ENCODE measurements around the gene NTNG2. TPM values are rescaled to one million over a fixed set of nuclear protein-coding genes. Genes with fewer than 3 reads are reported as not detected.

The NTNG2 gene
- total and polyA plus RNA-seq, 7 donors, result 0.01 to 1.3 (median 0.20) TPM

DNA sequence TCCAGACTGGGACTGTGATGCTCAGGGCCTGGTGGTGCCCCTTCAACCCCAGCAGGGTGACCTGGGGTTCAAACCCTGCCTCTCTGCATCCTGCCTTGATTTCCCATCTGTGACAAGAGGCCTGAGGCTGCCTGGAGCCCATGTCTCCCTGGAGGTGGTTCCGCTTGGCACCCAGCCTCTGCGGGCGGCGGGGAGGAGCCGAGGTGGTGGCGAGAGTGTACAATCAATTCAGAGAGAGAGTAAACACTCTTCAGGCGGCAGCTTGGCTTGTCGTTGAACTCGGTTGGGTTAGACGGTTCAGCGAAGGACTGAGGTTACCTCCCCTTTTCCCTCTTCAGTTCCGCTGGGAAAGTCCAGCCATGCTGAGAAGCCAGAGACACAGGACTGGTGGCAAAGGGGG lies 39.3 kb downstream of the NTNG2 start:
- 69 to 73% (median 70%) methylated on average over 12 of the region's 12 CpGs for WGBS, 3 donors
- Histone ChIP-seq H3K4me3 (no peak overlapping the region), H3K4me1 (no peaks in the 10 kb centered on the region), H3K36me3 (ENCODE audit: insufficient read depth in 1 of 2, low read depth in 1 of 2) (no peaks in the 10 kb centered on the region), H3K27ac (no peak overlapping the region), H3K9me3 (no peaks in the 10 kb centered on the region), H3K27me3 (ENCODE audit: insufficient read depth in 3 of 3, low read length in 2 of 3) (peaks cover 0 to 21% (median 8%) of the 10 kb centered on the region in 3 donors)
- intact Hi-C loops (cut with DNase I), result no loop called here
- TF ChIP-seq, protein P1, sequence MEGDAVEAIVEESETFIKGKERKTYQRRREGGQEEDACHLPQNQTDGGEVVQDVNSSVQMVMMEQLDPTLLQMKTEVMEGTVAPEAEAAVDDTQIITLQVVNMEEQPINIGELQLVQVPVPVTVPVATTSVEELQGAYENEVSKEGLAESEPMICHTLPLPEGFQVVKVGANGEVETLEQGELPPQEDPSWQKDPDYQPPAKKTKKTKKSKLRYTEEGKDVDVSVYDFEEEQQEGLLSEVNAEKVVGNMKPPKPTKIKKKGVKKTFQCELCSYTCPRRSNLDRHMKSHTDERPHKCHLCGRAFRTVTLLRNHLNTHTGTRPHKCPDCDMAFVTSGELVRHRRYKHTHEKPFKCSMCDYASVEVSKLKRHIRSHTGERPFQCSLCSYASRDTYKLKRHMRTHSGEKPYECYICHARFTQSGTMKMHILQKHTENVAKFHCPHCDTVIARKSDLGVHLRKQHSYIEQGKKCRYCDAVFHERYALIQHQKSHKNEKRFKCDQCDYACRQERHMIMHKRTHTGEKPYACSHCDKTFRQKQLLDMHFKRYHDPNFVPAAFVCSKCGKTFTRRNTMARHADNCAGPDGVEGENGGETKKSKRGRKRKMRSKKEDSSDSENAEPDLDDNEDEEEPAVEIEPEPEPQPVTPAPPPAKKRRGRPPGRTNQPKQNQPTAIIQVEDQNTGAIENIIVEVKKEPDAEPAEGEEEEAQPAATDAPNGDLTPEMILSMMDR (IDR thresholded peaks at IDR 0.05), result no peak
- no peak for ATAC-seq
- DNase-seq, result no peak

DNA sequence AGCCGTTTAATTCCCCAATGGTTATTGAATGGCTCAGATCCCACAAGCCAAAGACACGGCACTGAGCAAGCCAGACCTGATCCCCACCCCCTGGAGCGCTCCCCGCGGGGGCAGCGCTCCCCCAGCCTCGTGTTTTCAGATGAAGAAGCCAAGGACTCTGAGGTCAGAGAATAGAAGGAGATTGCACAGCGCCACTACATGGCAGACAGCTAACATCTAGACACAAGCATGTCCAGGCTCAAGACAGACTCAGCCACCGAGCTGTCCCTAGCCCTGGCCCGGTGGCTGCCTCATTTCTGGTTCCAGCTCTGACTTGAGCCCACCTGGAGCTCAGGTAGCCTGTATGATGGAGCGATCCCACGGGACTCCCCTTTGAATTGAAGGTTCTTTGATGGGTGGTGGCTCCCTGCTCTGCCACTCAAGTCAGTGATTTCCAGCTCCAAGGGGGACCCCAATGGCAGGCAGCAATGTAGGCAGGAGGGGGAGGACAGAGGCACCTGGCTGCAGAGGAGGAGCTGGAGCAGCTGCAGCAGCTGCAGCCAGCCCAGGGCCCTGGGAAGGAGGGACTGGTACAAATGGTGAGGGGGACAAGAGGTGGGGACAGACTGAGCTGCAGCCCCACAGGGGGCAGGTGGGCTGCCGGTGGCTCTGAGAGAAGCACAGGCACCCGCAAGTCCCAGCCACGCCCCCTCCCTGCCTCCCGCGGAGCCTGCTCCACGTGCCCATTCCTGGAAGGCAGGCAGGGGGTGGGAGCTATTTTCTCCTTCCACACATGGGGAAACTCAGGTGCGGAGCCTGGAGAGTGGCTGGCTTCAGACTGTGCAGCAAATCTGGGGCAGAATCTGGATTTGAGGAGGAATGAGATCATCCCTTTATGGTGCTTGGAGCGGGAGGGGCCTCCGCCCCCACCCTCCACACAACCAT lies 40.2 kb downstream of the NTNG2 start:
- no peak overlapping the region for H3K27ac ChIP-seq
- ATAC-seq (no peak), DNase-seq (no peak)
- H3K4me1 ChIP-seq, result no peaks in the 10 kb centered on the region
- H3K4me3 ChIP-seq, result no peak overlapping the region
- intact Hi-C loops (cut with DNase I), result no loop called here
- H3K36me3 ChIP-seq (ENCODE audit: insufficient read depth in 1 of 2, low read depth in 1 of 2), result no peaks in the 10 kb centered on the region
- H3K9me3 ChIP-seq, result no peaks in the 10 kb centered on the region
- peaks cover 0 to 24% (median 8%) of the 10 kb centered on the region in 3 donors for H3K27me3 ChIP-seq (ENCODE audit: insufficient read depth in 3 of 3, low read length in 2 of 3)
- TF ChIP-seq, protein P1 (IDR thresholded peaks at IDR 0.05), result no peak
- 42 to 44% (median 44%) methylated on average over 21 of the region's 21 CpGs for WGBS, 3 donors

DNA sequence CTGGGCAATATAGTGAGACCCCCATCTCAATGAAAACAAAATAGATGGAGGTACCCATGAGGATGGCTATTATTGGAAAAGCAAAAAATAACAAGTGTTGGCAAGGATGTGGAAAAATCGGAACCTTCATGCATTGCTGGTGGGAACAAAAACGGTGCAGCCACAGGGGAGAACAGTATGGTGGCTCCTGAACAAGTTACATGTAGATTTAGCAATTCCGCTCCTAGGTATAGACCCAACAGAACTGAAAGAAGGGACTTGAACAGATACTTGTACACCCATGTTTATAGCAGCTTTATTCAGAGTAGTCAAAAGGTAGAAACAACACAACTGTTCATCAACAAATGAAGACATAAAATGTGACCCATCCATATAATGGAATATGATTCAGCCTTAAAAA lies 43.0 kb downstream of the NTNG2 start:
- no peak for DNase-seq
- TF ChIP-seq, protein P1 (IDR thresholded peaks at IDR 0.05), result no peak
- no peak for ATAC-seq
- peaks cover 0 to 28% (median 8%) of the 10 kb centered on the region in 3 donors for H3K27me3 ChIP-seq (ENCODE audit: insufficient read depth in 3 of 3, low read length in 2 of 3)
- H3K36me3 ChIP-seq (ENCODE audit: insufficient read depth in 1 of 2, low read depth in 1 of 2), result no peaks in the 10 kb centered on the region
- H3K27ac ChIP-seq, result no peak overlapping the region
- H3K4me3 ChIP-seq, result no peak overlapping the region
- H3K9me3 ChIP-seq, result no peaks in the 10 kb centered on the region
- 90 to 91% (median 91%) methylated on average over 3 of the region's 3 CpGs for WGBS, 3 donors
- H3K4me1 ChIP-seq, result no peaks in the 10 kb centered on the region
- intact Hi-C loops (cut with DNase I), result no loop called here

DNA sequence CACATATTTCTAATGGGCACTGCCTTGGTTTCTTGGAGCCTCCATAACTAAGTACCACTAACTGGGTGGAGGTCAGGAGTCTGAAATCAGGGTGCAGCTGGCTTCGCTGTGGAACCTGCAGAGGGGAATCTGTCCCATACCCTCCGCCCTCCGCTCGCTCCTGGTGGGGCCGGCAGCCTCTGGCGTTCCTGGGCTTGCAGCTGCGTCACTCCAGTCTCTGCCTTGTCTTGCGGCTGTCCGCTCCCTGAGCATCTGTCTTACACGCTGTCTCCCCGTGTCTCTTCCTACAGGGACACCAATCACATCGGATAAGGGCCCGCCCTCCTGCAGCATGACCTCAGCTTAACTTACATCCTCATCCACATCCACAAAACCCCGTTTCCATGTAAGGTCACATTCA lies 45.4 kb downstream of the NTNG2 start:
- TF ChIP-seq, protein P1 (IDR thresholded peaks at IDR 0.05), result no peak
- intact Hi-C loops (cut with DNase I), result no loop called here
- 59 to 64% (median 60%) methylated on average over 14 of the region's 14 CpGs for WGBS, 3 donors

More for the DNA sequence above, 45.4 kb downstream of the NTNG2 start:
- peaks cover 0 to 15% (median 5%) of the 10 kb centered on the region in 3 donors for H3K27me3 ChIP-seq (ENCODE audit: insufficient read depth in 3 of 3, low read length in 2 of 3)
- no peak overlapping the region for H3K4me3 ChIP-seq
- no peak for ATAC-seq
- no peaks in the 10 kb centered on the region for H3K36me3 ChIP-seq (ENCODE audit: insufficient read depth in 1 of 2, low read depth in 1 of 2)
- no peak overlapping the region for H3K27ac ChIP-seq
- no peaks in the 10 kb centered on the region for H3K9me3 ChIP-seq
- H3K4me1 ChIP-seq, result no peaks in the 10 kb centered on the region
- no peak for DNase-seq

Data from psoas muscle (tissue), 8 donors.